ENCODE measurements around the gene SMIM5. TPM values are rescaled to one million over a fixed set of nuclear protein-coding genes. Genes with fewer than 3 reads are reported as not detected.

Gene SMIM5
- total and polyA plus RNA-seq, 7 donors = 0.82 to 29.6 (median 5.5) TPM

DNA sequence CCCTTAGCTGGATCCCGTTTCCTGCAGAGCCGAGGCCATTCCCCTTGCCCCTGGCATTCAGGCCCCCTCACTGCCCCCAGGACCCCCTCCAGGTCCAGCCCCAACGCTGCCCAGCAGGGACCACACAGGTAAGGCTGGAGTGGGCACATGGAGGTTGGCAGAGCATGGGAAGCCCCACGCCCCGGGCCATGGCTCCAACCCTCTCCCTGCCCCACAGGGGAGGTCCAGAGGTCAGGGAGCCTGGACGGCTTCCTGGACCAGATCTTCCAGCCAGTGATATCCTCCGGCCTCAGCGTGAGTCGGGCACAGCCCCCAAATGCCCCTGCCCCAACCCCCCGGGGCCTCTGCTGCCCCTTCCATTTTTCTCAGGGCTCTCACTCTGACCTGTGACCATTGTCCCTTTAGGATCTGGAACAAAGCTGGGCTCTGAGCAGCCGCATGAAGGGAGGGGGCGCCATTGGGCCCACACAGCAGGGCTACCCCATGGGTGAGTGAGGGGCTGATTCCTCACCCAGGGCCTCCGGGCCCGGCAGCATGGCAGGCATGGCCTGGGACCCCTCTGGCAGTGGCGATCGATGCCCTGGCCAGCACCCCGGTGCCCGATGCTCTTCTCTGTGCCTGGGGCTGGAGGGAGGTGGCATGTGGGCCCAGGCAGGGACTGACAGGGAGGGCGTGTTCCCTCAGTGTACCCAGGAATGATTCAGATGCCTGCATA lies 18.5 kb upstream of the SMIM5 start:
- Histone ChIP-seq H3K27me3 (no peaks in the 10 kb centered on the region), H3K36me3 (peaks cover 7 to 95% (median 35%) of the 10 kb centered on the region in 4 donors), H3K4me3 (no peak overlapping the region), H3K4me1 (no peaks in the 10 kb centered on the region), H3K27ac (no peak overlapping the region), H3K9me3 (no peaks in the 10 kb centered on the region)
- 73 to 92% methylated on average over 19 of the region's 19 CpGs for WGBS, 2 donors
- intact Hi-C loops (cut with DNase I) = no loop called here
- no peak for TF ChIP-seq POLR2AphosphoS5 (IDR thresholded peaks at IDR 0.05)
- no peak for TF ChIP-seq POLR2A (IDR thresholded peaks at IDR 0.05)
- TF ChIP-seq EP300 (IDR thresholded peaks at IDR 0.05) = no peak
- TF ChIP-seq, protein P1, sequence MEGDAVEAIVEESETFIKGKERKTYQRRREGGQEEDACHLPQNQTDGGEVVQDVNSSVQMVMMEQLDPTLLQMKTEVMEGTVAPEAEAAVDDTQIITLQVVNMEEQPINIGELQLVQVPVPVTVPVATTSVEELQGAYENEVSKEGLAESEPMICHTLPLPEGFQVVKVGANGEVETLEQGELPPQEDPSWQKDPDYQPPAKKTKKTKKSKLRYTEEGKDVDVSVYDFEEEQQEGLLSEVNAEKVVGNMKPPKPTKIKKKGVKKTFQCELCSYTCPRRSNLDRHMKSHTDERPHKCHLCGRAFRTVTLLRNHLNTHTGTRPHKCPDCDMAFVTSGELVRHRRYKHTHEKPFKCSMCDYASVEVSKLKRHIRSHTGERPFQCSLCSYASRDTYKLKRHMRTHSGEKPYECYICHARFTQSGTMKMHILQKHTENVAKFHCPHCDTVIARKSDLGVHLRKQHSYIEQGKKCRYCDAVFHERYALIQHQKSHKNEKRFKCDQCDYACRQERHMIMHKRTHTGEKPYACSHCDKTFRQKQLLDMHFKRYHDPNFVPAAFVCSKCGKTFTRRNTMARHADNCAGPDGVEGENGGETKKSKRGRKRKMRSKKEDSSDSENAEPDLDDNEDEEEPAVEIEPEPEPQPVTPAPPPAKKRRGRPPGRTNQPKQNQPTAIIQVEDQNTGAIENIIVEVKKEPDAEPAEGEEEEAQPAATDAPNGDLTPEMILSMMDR (IDR thresholded peaks at IDR 0.05) = no peak
- DNase-seq = no peak

DNA sequence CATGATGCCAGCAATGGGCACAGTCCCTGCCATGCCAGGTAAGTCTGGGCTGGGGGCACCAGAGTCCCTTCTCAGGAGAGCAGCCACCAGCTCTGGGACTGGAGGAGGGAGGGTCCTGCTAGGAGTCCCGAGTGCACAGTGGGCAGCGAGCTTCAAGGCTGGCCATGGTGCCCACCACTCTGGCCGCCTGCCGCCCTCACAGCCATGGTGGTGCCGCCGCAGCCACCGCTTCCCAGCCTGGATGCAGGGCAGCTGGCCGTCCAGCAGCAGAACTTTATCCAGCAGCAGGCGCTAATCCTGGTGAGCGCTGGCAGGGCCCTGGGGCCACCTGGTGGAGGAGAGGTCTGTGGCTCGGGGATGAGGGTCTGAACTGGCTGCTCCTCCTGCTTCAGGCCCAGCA lies 17.9 kb upstream of the SMIM5 start:
- Histone ChIP-seq H3K4me3 (no peak overlapping the region), H3K36me3 (peaks cover 10 to 95% (median 36%) of the 10 kb centered on the region in 4 donors), H3K27me3 (no peaks in the 10 kb centered on the region), H3K4me1 (no peaks in the 10 kb centered on the region), H3K9me3 (no peaks in the 10 kb centered on the region), H3K27ac (no peak overlapping the region)
- intact Hi-C loops (cut with DNase I) = no loop called here
- TF ChIP-seq, protein P1 (IDR thresholded peaks at IDR 0.05) = no peak
- TF ChIP-seq POLR2A (IDR thresholded peaks at IDR 0.05) (no peak), POLR2AphosphoS5 (IDR thresholded peaks at IDR 0.05) (no peak)
- 91 to 92% methylated on average over 11 of the region's 11 CpGs for WGBS, 2 donors
- no peak for DNase-seq

DNA sequence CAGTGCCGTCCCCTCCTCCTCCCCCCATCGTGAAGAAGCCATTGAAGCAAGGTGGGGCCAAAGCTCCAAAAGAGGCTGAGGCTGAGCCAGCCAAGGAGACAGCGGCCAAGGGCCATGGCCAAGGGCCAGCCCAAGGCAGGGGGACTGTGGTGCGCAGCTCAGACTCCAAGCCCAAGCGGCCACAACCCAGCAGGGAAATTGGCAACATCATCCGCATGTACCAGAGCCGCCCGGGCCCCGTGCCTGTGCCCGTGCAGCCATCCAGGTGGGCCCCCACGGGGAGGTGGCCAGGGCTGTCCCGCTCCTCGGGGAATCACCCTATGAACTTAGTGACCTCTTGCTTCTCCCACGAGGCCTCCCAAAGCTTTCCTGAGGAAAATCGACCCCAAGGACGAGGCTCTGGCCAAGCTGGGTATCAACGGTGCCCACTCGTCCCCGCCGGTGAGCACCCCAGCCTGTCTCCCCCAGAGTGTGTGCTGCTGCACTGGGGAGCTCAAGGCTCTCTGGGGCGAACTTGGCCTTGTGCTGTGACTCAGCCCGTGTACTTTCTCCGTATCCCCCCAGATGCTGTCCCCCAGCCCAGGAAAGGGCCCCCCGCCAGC lies 16.6 kb upstream of the SMIM5 start:
- H3K9me3 ChIP-seq = no peaks in the 10 kb centered on the region
- TF ChIP-seq POLR2AphosphoS5 (IDR thresholded peaks at IDR 0.05) (no peak), EP300 (IDR thresholded peaks at IDR 0.05) (no peak), POLR2A (IDR thresholded peaks at IDR 0.05) (no peak)
- TF ChIP-seq, protein P1 (IDR thresholded peaks at IDR 0.05) = no peak
- H3K27ac ChIP-seq = no peak overlapping the region
- intact Hi-C loops (cut with DNase I) = no loop called here
- no peaks in the 10 kb centered on the region for H3K4me1 ChIP-seq
- peaks cover 10 to 98% (median 36%) of the 10 kb centered on the region in 4 donors for H3K36me3 ChIP-seq
- WGBS, 2 donors = 64 to 87% methylated on average over 24 of the region's 24 CpGs
- H3K4me3 ChIP-seq = no peak overlapping the region
- no peak for DNase-seq
- H3K27me3 ChIP-seq = no peaks in the 10 kb centered on the region

- no peaks in the 10 kb centered on the region for H3K4me1 ChIP-seq
- no peak overlapping the region for H3K4me3 ChIP-seq
- H3K9me3 ChIP-seq = no peaks in the 10 kb centered on the region
- WGBS, 2 donors = 22 to 72% methylated on average over 16 of the region's 16 CpGs
- intact Hi-C loops (cut with DNase I) = no loop called here
- H3K36me3 ChIP-seq = peaks cover 10 to 92% (median 34%) of the 10 kb centered on the region in 4 donors
- DNase-seq = no peak
- no peaks in the 10 kb centered on the region for H3K27me3 ChIP-seq
- TF ChIP-seq POLR2A (IDR thresholded peaks at IDR 0.05) (peak in 1 of 2 donors; percentile 23), EP300 (IDR thresholded peaks at IDR 0.05) (no peak), POLR2AphosphoS5 (IDR thresholded peaks at IDR 0.05) (no peak)
- TF ChIP-seq, protein P1 (IDR thresholded peaks at IDR 0.05) = no peak
- no peak overlapping the region for H3K27ac ChIP-seq
These were observed 16.0 kb upstream of the SMIM5 start for GRCh38 chr17:75617218-75617617.
